ENCODE measurements around the gene RCL1. TPM values are rescaled to one million over a fixed set of nuclear protein-coding genes. Genes with fewer than 3 reads are reported as not detected.
"Not testable (repeated sequence)": the region's sequence is repeated elsewhere in the genome, so short reads cannot be mapped to it uniquely, and the experiment has no call there.

Gene RCL1
- polyA plus RNA-seq, 3 donors from 2014 or later: 13.6 to 31.3 (median 17.0) TPM

DNA sequence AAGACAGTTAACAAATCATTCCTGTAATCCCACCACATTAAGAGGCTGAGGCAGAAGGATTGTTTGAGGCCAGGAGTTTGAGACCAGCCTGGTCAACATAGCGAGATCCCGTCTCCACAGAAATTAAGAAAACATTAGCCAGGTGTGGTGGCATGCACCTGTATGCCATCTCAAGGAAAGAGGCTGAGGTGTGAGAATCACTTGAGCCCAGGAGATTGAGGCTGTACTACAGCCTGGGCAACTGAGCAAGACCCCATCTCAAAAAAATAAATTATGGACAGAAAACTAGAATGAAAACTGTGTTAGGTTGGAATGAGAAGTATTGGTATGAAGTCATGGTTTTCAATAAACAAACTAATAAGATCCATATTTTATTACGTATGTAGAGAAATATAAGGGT is 28.7 kb upstream of the RCL1 start:
- H3K4me1 Mint-ChIP-seq: peaks cover 4 to 11% of the 10 kb centered on the region in 2 donors
- no peak overlapping the region for H3K27ac Mint-ChIP-seq
- no peaks in the 10 kb centered on the region for H3K9me3 Mint-ChIP-seq
- no peak overlapping the region for H3K4me3 Mint-ChIP-seq
- no peak for DNase-seq
- H3K27me3 Mint-ChIP-seq (ENCODE audit: low read depth in 3 of 3): peaks cover 3 to 7% (median 4%) of the 10 kb centered on the region in 3 donors
- H3K36me3 Mint-ChIP-seq: peaks cover 0 to 4% (median 0%) of the 10 kb centered on the region in 3 donors

DNA sequence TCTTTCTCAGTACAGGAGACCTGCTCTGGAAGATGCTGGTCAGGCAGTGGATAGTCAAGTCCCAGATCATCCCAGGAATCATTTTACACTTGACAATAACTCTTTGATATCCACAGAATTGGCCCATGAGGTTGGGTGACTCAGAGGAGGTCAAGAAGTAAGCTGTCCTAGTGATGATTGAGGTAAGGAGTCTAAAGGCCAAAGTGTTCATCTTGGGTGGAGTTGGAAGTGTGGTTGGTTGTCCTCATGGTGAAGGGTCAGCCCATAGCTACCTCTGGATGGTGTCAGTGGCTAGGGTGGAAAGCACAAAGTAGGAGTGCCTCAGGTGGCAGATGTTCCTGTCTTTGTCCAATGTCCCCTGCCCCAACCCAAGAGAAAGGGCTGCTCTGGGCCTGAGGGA is 24.1 kb upstream of the RCL1 start:
- H3K4me1 Mint-ChIP-seq: no peaks in the 10 kb centered on the region
- H3K9me3 Mint-ChIP-seq: no peaks in the 10 kb centered on the region
- H3K36me3 Mint-ChIP-seq: no peaks in the 10 kb centered on the region
- no peak for DNase-seq
- H3K27ac Mint-ChIP-seq: no peak overlapping the region
- H3K27me3 Mint-ChIP-seq (ENCODE audit: low read depth in 3 of 3): peaks cover 1 to 4% (median 2%) of the 10 kb centered on the region in 3 donors
- no peak overlapping the region for H3K4me3 Mint-ChIP-seq

DNA sequence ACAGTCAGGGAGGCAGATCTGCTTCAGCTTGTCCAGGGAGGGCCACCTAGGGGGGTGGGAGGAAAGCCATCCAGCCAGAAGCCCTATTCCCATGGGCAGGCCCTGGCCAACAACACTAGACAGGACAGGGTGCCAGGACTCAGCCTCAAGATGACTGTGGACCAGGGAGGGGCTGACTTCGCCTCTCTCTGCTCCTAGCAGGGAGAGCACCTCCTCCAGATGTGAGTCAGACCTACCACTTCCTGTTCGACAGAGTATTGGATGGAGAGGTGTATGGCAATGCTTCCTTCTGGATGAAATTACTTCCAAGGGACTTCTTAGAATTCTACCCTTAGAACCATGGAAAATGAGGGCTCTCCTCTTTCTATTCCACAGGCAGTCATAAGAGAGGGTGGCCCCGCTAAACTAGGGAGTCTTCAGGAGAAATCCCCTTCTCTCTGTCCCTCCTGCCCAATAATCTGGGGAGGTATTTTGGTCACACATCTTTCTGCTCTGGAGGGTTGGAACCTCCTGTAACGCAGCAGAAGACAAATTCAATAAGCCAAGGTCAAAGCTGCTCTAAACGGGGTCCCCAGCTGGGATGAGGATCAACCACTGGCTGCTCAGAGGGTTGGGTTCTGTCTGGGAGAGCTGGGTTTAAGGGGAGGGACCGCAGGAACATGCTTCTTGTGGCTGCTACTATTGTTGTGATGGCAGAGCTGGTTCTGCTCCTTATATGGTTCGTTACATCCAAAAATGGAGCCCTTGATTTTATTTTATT is 23.2 kb upstream of the RCL1 start:
- no peaks in the 10 kb centered on the region for H3K36me3 Mint-ChIP-seq
- H3K27me3 Mint-ChIP-seq (ENCODE audit: low read depth in 3 of 3): peaks cover 0 to 4% (median 2%) of the 10 kb centered on the region in 3 donors
- DNase-seq: no peak
- H3K4me1 Mint-ChIP-seq: no peaks in the 10 kb centered on the region
- H3K27ac Mint-ChIP-seq: no peak overlapping the region
- H3K4me3 Mint-ChIP-seq: no peak overlapping the region
- H3K9me3 Mint-ChIP-seq: no peaks in the 10 kb centered on the region

GRCh38 chr9:4771788-4772187 is 21.0 kb upstream of the RCL1 start:
- no peak for DNase-seq
- no peaks in the 10 kb centered on the region for H3K4me1 Mint-ChIP-seq
- H3K9me3 Mint-ChIP-seq: no peaks in the 10 kb centered on the region
- no peaks in the 10 kb centered on the region for H3K36me3 Mint-ChIP-seq
- no peak overlapping the region for H3K4me3 Mint-ChIP-seq
- H3K27me3 Mint-ChIP-seq (ENCODE audit: low read depth in 3 of 3): peaks cover 0 to 4% (median 2%) of the 10 kb centered on the region in 3 donors
- no peak overlapping the region for H3K27ac Mint-ChIP-seq

GRCh38 chr9:4774209-4774608 is 18.5 kb upstream of the RCL1 start:
- peaks cover 0 to 4% (median 3%) of the 10 kb centered on the region in 3 donors for H3K27me3 Mint-ChIP-seq (ENCODE audit: low read depth in 3 of 3)
- no peaks in the 10 kb centered on the region for H3K36me3 Mint-ChIP-seq
- no peaks in the 10 kb centered on the region for H3K4me1 Mint-ChIP-seq
- DNase-seq: no peak
- H3K4me3 Mint-ChIP-seq: no peak overlapping the region
- no peaks in the 10 kb centered on the region for H3K9me3 Mint-ChIP-seq
- H3K27ac Mint-ChIP-seq: no peak overlapping the region

DNA sequence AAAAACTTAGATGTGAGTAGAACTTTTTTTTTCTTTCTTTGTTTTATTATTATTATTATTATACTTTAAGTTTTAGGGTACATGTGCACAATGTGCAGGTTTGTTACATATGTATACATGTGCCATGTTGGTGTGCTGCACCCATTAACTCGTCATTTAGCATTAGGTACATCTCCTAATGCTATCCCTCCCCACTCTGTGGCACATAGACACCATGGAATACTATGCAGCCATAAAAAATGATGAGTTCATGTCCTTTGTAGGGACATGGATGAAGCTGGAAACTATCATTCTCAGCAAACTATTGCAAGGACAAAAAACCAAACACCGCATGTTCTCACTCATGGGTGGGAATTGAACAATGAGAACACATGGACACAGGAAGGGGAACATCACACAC is 17.8 kb upstream of the RCL1 start:
- H3K4me3 Mint-ChIP-seq; H3K4me1 Mint-ChIP-seq; H3K36me3 Mint-ChIP-seq; H3K27me3 Mint-ChIP-seq (ENCODE audit: low read depth in 3 of 3); DNase-seq; H3K9me3 Mint-ChIP-seq; H3K27ac Mint-ChIP-seq: not testable (repeated sequence)

DNA sequence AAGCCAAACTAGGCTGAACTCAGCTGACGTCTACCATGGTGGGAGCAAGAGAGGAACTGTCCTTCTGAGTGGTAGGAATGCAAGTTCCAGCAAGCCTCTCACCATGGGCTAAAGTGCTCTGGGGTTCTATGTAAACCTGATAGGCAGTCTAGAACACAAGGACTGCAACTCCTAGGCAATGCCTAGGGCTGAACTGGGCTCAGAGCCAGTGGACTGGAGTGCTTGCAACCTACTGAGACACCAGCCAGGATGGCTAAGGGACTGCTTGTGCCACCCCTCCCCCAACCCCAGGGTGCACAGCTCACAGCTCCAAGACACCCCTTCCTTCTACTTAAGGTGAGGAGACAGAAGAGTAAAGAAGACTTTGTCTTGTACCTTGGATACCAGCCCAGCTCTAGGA is 12.1 kb upstream of the RCL1 start:
- DNase-seq: no peak
- no peaks in the 10 kb centered on the region for H3K9me3 Mint-ChIP-seq
- H3K27ac Mint-ChIP-seq: no peak overlapping the region
- H3K27me3 Mint-ChIP-seq (ENCODE audit: low read depth in 3 of 3): peaks cover 0 to 6% (median 5%) of the 10 kb centered on the region in 3 donors
- H3K4me1 Mint-ChIP-seq: no peaks in the 10 kb centered on the region
- H3K36me3 Mint-ChIP-seq: no peaks in the 10 kb centered on the region
- no peak overlapping the region for H3K4me3 Mint-ChIP-seq

DNA sequence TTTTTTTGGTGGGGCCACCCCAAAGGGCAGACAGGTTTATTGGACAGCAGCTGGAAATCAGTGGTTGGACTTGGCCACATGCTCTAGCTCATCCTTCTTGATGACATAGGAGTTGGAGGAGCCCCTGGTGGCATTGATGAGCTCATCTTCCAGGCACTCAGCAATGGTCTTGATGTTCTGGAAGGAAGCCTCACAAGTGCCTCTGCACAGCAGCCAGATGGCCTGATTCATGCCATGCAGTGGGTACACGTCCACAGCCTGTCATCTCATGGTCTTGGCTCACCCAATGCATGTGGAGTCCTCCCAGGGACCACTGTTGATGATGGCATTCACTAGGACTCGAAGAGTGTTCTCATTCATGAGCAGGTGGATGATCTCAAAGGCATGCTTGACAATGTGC is 11.3 kb upstream of the RCL1 start:
- no peaks in the 10 kb centered on the region for H3K4me1 Mint-ChIP-seq
- no peak overlapping the region for H3K27ac Mint-ChIP-seq
- no peak overlapping the region for H3K4me3 Mint-ChIP-seq
- no peak for DNase-seq
- H3K9me3 Mint-ChIP-seq: no peaks in the 10 kb centered on the region
- H3K36me3 Mint-ChIP-seq: no peaks in the 10 kb centered on the region
- peaks cover 0 to 6% (median 6%) of the 10 kb centered on the region in 3 donors for H3K27me3 Mint-ChIP-seq (ENCODE audit: low read depth in 3 of 3)

- not testable (repeated sequence) for H3K4me1 Mint-ChIP-seq, H3K9me3 Mint-ChIP-seq, H3K4me3 Mint-ChIP-seq, H3K36me3 Mint-ChIP-seq, DNase-seq, H3K27ac Mint-ChIP-seq
- H3K27me3 Mint-ChIP-seq (ENCODE audit: low read depth in 3 of 3): peaks cover 5 to 13% (median 11%) of the 10 kb centered on the region in 3 donors
These were observed 9.6 kb upstream of the RCL1 start for GRCh38 chr9:4783191-4783590.

GRCh38 chr9:4784403-4784802 is 8.3 kb upstream of the RCL1 start:
- H3K4me1 Mint-ChIP-seq: no peaks in the 10 kb centered on the region
- no peak overlapping the region for H3K27ac Mint-ChIP-seq
- no peaks in the 10 kb centered on the region for H3K9me3 Mint-ChIP-seq
- no peaks in the 10 kb centered on the region for H3K36me3 Mint-ChIP-seq
- DNase-seq: no peak
- no peak overlapping the region for H3K4me3 Mint-ChIP-seq
- peaks cover 7 to 15% (median 11%) of the 10 kb centered on the region in 3 donors for H3K27me3 Mint-ChIP-seq (ENCODE audit: low read depth in 3 of 3)

GRCh38 chr9:4786599-4786998 is 6.1 kb upstream of the RCL1 start:
- Mint-ChIP-seq H3K4me3 (no peak overlapping the region), H3K36me3 (no peaks in the 10 kb centered on the region), H3K27ac (no peak overlapping the region), H3K4me1 (peaks cover under 1 to 6% of the 10 kb centered on the region in 2 donors), H3K9me3 (no peaks in the 10 kb centered on the region), H3K27me3 (ENCODE audit: low read depth in 3 of 3) (peaks cover 7 to 19% (median 11%) of the 10 kb centered on the region in 3 donors)
- DNase-seq: no peak

DNA sequence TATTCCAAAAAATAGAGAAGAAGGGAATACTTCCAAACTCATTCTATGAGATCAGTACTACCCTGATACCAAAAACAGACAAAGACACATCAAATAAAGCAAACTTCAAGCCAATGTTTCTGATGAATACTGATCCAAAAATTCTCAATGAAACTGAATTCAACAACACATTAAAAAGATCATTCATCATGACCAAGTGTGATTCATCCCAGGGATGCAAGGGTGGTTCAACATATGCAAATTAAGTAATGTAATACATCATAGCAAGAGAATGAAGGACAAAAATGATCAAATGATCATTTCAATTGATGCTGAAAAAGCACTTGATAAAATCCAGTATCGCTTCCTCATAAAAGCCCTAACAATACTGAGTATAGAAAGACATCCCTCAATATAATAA is 4.9 kb upstream of the RCL1 start:
- Mint-ChIP-seq H3K27me3 (ENCODE audit: low read depth in 3 of 3) (peaks cover 8 to 26% (median 15%) of the 10 kb centered on the region in 3 donors), H3K27ac (no peak overlapping the region), H3K4me1 (peaks cover 10 to 14% of the 10 kb centered on the region in 2 donors), H3K9me3 (no peaks in the 10 kb centered on the region), H3K4me3 (no peak overlapping the region), H3K36me3 (no peaks in the 10 kb centered on the region)
- DNase-seq: no peak

- Mint-ChIP-seq H3K27ac (no peak overlapping the region), H3K27me3 (ENCODE audit: low read depth in 3 of 3) (peaks cover 11 to 27% (median 11%) of the 10 kb centered on the region in 3 donors), H3K4me3 (no peak overlapping the region), H3K4me1 (peaks cover 15 to 18% of the 10 kb centered on the region in 2 donors), H3K9me3 (no peaks in the 10 kb centered on the region), H3K36me3 (no peaks in the 10 kb centered on the region)
- no peak for DNase-seq
These were observed 4.0 kb upstream of the RCL1 start for GRCh38 chr9:4788703-4789102.

GRCh38 chr9:4792054-4792571 is 631 bp upstream of the RCL1 start:
- H3K36me3 Mint-ChIP-seq: no peaks in the 10 kb centered on the region
- H3K4me1 Mint-ChIP-seq: peaks cover 22 to 37% of the 10 kb centered on the region in 2 donors
- peak overlapping the region; percentile 90 to 96 (median 91) for H3K4me3 Mint-ChIP-seq
- H3K27me3 Mint-ChIP-seq (ENCODE audit: low read depth in 3 of 3): peaks cover 9 to 20% (median 11%) of the 10 kb centered on the region in 3 donors
- no peaks in the 10 kb centered on the region for H3K9me3 Mint-ChIP-seq
- no peak for DNase-seq
- peak overlapping the region; percentile 66 to 93 (median 84) for H3K27ac Mint-ChIP-seq
